Keratinocyte (primary cell): ENCODE results near the gene UBE2I. TPM values are rescaled to one million over a fixed set of nuclear protein-coding genes. Genes with fewer than 3 reads are reported as not detected.

Experiments used
- DNase-seq: peaks from one replicate; pipeline ENCODE4 v3.0.0-alpha.2; 2011; ENCODE audit warnings: low read depth, missing footprints, low spot score
- FAIRE-seq: peaks from 2 replicates; lab custom pipeline; 2011; peaks lifted over from hg19 to GRCh38; lab: Jason Lieb, UNC
- H2AFZ ChIP-seq: 2 replicates; pipeline ENCODE4 v1.6.0; 2012; ENCODE audit warnings: low read length, control low read depth, inconsistent platforms; ENCODE audit not compliant: control insufficient read depth
- H3K27ac ChIP-seq: 2 replicates; pipeline ENCODE4 v1.5.1; 2011; ENCODE audit warnings: low read length; ENCODE audit not compliant: control insufficient read depth, insufficient read depth
- H3K27me3 ChIP-seq: 3 replicates; pipeline ENCODE4 v1.6.0; 2011; ENCODE audit warnings: low read length; ENCODE audit not compliant: control insufficient read depth, insufficient read depth; ENCODE audit errors: extremely low read depth
- H3K36me3 ChIP-seq, 2 experiments: 2 replicates in 1 of 2; 3 replicates in 1 of 2; pipeline ENCODE4 v1.5.1; 2011; ENCODE audit warnings: low read length in 2 of 2, mild to moderate bottlenecking in 1 of 2; ENCODE audit not compliant: control insufficient read depth in 2 of 2, insufficient read depth in 2 of 2; ENCODE audit errors: extremely low read depth in 1 of 2
- H3K4me1 ChIP-seq: 3 replicates; pipeline ENCODE4 v1.5.1; 2011; ENCODE audit warnings: low read length; ENCODE audit not compliant: control insufficient read depth, insufficient read depth; ENCODE audit errors: extremely low read depth
- H3K4me2 ChIP-seq: 3 replicates; pipeline ENCODE4 v1.6.0; 2011; ENCODE audit warnings: low read depth, low read length; ENCODE audit not compliant: control insufficient read depth, insufficient read depth; ENCODE audit errors: extremely low read depth
- H3K4me3 ChIP-seq, 3 experiments: fragments of 200-600 bp in 1 of 3; sonication (generic) in 1 of 3; 2 replicates in 2 of 3; 3 replicates in 1 of 3; pipeline ENCODE4 v1.5.1; 2011 to 2016; ENCODE audit warnings: low read length in 3 of 3, mild to moderate bottlenecking in 3 of 3, control low read depth in 2 of 3, inconsistent platforms in 1 of 3, low read depth in 1 of 3, mixed read lengths in 1 of 3, mixed run types in 1 of 3, moderate library complexity in 1 of 3; ENCODE audit not compliant: control insufficient read depth in 2 of 3, insufficient read depth in 2 of 3; ENCODE audit errors: extremely low read depth in 1 of 3
- H3K79me2 ChIP-seq: 2 replicates; pipeline ENCODE4 v1.6.0; 2012; ENCODE audit warnings: low read length; ENCODE audit not compliant: control insufficient read depth, insufficient read depth
- H3K9ac ChIP-seq: 3 replicates; pipeline ENCODE4 v1.6.0; 2011; ENCODE audit warnings: low read length; ENCODE audit not compliant: control insufficient read depth, insufficient read depth; ENCODE audit errors: extremely low read depth
- H3K9me1 ChIP-seq: 3 replicates; pipeline ENCODE4 v1.6.0; 2011; ENCODE audit warnings: low read length; ENCODE audit not compliant: control insufficient read depth, insufficient read depth; ENCODE audit errors: extremely low read depth
- H3K9me3 ChIP-seq: 2 replicates; pipeline ENCODE4 v1.5.1; 2012; ENCODE audit warnings: low read depth, low read length; ENCODE audit not compliant: control insufficient read depth
- H4K20me1 ChIP-seq: 3 replicates; pipeline ENCODE4 v1.6.0; 2011; ENCODE audit warnings: low read length; ENCODE audit not compliant: control insufficient read depth, insufficient read depth; ENCODE audit errors: extremely low read depth
- CTCF ChIP-seq, 3 experiments: IDR thresholded peaks in 1 of 3; conservative IDR thresholded peaks in 1 of 3; optimal IDR thresholded peaks in 1 of 3; 2 replicates in 2 of 3; 3 replicates in 1 of 3; pipeline versions ENCODE3 to v1.5.1; 2011; ENCODE audit warnings: low read length in 3 of 3, mild to moderate bottlenecking in 3 of 3, moderate library complexity in 2 of 3, control low read depth in 1 of 3, inconsistent platforms in 1 of 3; ENCODE audit not compliant: insufficient read depth in 2 of 3; ENCODE audit errors: extremely low read depth in 1 of 3
- EZH2 ChIP-seq: IDR thresholded peaks from one replicate; pipeline ENCODE4 v1.6.1; 2012; ENCODE audit warnings: inconsistent platforms, mild to moderate bottlenecking, low read length, moderate library complexity
- dilution Hi-C: fragments of 300-500 bp; cut with MboI; formaldehyde crosslinking; loops from one replicate; pipeline ENCODE4 v1.7.0; 2020; ENCODE audit warnings: low sequenced_read_pairs; ENCODE audit not compliant: extremely low pct_ligation_motif_present
- polyA plus RNA-seq, 5 experiments: library from polyadenylated mRNA; depleted of rRNA in 3 of 5; stranded (reverse) in 3 of 5; stranded (forward) in 1 of 5; unstranded in 1 of 5; fragments of >200 nt; gene quantifications; 1 replicate in 1 of 5; 2 replicates in 3 of 5; 3 replicates in 1 of 5; pipeline versions ENCODE4 v1.2.1 to v1.2.3, GENCODE V29; 2011 to 2012; ENCODE audit warnings: missing spikeins in 2 of 5, low read depth in 1 of 5, low replicate concordance in 1 of 5

Gene UBE2I
- polyA plus RNA-seq, 1 donor (not counting 4 experiments of a cell fraction or from before 2014, with no cell fraction given): 157 TPM

DNA sequence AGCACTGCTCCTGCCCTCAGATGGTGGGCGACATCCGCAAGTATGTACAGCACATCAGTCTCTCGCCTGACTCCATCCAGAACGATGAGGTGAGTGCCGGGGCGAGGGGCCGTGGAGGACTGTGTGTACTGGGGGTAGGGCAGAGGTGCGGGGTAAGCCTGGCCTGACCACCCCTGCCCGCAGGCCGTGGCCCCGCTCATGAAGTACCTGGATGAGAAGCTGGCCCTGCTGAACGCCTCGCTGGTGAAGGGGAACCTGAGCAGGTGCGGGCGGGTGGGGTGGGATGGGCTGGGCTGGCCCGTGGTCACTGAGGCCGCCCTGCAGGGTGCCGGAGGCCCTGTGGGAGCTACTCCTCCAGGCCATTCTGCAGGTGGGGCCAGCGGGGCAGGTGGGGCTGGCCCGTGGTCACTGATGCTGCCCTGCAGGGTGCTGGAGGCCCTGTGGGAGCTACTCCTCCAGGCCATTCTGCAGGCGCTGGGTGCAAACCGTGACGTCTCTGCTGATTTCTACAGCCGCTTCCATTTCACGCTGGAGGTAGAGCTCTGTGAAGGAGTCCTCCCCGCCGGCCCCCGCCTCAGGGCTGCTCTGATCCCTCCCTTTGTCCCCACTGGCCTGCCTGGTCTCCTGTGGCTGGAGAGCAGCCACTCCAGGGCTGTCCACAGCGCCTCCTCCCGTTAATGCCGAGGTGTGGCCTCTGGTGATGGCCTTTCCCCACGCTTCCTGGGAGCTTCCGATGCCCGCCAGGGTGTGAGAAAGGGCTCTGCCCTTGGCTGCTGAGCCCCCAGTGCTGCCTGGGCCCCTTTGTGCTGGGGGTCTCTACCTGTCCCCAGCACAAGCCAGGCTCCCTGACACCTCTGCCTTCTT is 37.2 kb downstream of the UBE2I start:
- Histone ChIP-seq H4K20me1 (peaks cover 2% of the 10 kb centered on the region), H2AFZ (no peak overlapping the region), H3K9me1 (no peaks in the 10 kb centered on the region), H3K27me3 (peaks cover 11% of the 10 kb centered on the region), H3K79me2 (peaks cover 16% of the 10 kb centered on the region), H3K4me3 (no peak overlapping the region), H3K9me3 (no peaks in the 10 kb centered on the region), H3K36me3 (peaks cover 12 to 15% of the 10 kb centered on the region in 2 experiments), H3K4me2 (peak overlapping the region; percentile 27), H3K27ac (no peak overlapping the region), H3K9ac (no peak overlapping the region), H3K4me1 (peaks cover 30% of the 10 kb centered on the region)
- DNase-seq (no peak), FAIRE-seq (no peak)
- TF ChIP-seq CTCF (optimal IDR thresholded peaks at IDR 0.05 in 1 of 3, IDR thresholded peaks at IDR 0.05 in 1 of 3, conservative IDR thresholded peaks at IDR 0.05 in 1 of 3; ENCODE audit: extremely low read depth in 1 of 3, insufficient read depth in 2 of 3, low read length in 3 of 3) (peak; percentile 31 to 63 (median 61)), EZH2 (no peak)
- dilution Hi-C loops: no loop called here

- FAIRE-seq (no peak), DNase-seq (no peak)
- Histone ChIP-seq H3K9me3 (no peaks in the 10 kb centered on the region), H3K9ac (no peak overlapping the region), H3K4me1 (peaks cover 29% of the 10 kb centered on the region), H3K79me2 (peaks cover 21% of the 10 kb centered on the region), H3K4me2 (peak overlapping the region; percentile 27), H3K4me3 (no peak overlapping the region), H3K27me3 (peaks cover 6% of the 10 kb centered on the region), H2AFZ (no peak overlapping the region), H3K9me1 (no peaks in the 10 kb centered on the region), H4K20me1 (peaks cover 2% of the 10 kb centered on the region), H3K36me3 (peaks cover 12 to 15% of the 10 kb centered on the region in 2 experiments), H3K27ac (no peak overlapping the region)
- dilution Hi-C loops: no loop called here
- TF ChIP-seq CTCF (optimal IDR thresholded peaks at IDR 0.05 in 1 of 3, IDR thresholded peaks at IDR 0.05 in 1 of 3, conservative IDR thresholded peaks at IDR 0.05 in 1 of 3; ENCODE audit: extremely low read depth in 1 of 3, insufficient read depth in 2 of 3, low read length in 3 of 3) (peak in 1 of 3 experiments; percentile 2), EZH2 (no peak)
These were observed 37.9 kb downstream of the UBE2I start for GRCh38 chr16:1347286-1347855.
